Fibroblast of skin of right quadriceps (primary cell): Measurements from ENCODE around the gene ZNF48.

Experiments
- DNase-seq: peaks from one replicate; pipeline ENCODE4 v3.0.0-alpha.2; 2013

ZNF48 gene

GRCh38 chr16:30395155-30395991, at the start of gene ZNF48:
Gene ZNF48, plus strand, starts transcription at chr16:30395420. Its CDS starts 375 bp downstream, at chr16:30395795.
- DNase-seq: peak; percentile 83

GRCh38 chr16:30346286-30346685, 48.9 kb upstream of the ZNF48 start:
- no peak for DNase-seq

- no peak for DNase-seq
Observed at GRCh38 chr16:30348113-30348512, 47.1 kb upstream of the ZNF48 start.

- no peak for DNase-seq
Observed at GRCh38 chr16:30348929-30349328, 46.3 kb upstream of the ZNF48 start.

- no peak for DNase-seq
Observed at GRCh38 chr16:30349675-30350074, 45.5 kb upstream of the ZNF48 start.

- DNase-seq: no peak
Observed at GRCh38 chr16:30350134-30350871, 44.9 kb upstream of the ZNF48 start.

GRCh38 chr16:30351001-30351441, 44.2 kb upstream of the ZNF48 start:
- DNase-seq: no peak

GRCh38 chr16:30351586-30352419, 43.4 kb upstream of the ZNF48 start:
- DNase-seq: peak; percentile 58

GRCh38 chr16:30352488-30353401, 42.5 kb upstream of the ZNF48 start:
- DNase-seq: no peak

GRCh38 chr16:30353438-30354129, 41.6 kb upstream of the ZNF48 start:
- no peak for DNase-seq

GRCh38 chr16:30354423-30355143, 40.6 kb upstream of the ZNF48 start:
- DNase-seq: no peak

GRCh38 chr16:30355144-30355953, 39.9 kb upstream of the ZNF48 start, which contains the start of gene CD2BP2:
Gene CD2BP2, minus strand, starts transcription at chr16:30355308. Its CDS starts 627 bp downstream, at chr16:30354681.
- peak; percentile 100 for DNase-seq

- no peak for DNase-seq
Observed at GRCh38 chr16:30355954-30356308, 39.3 kb upstream of the ZNF48 start.

- no peak for DNase-seq
Observed at GRCh38 chr16:30356401-30357084, 38.7 kb upstream of the ZNF48 start.

GRCh38 chr16:30357085-30357714, 38.0 kb upstream of the ZNF48 start:
- no peak for DNase-seq

- no peak for DNase-seq
Observed at GRCh38 chr16:30357715-30358576, 37.3 kb upstream of the ZNF48 start.

GRCh38 chr16:30358577-30358936, 36.7 kb upstream of the ZNF48 start:
- DNase-seq: no peak
